Stimulated activated CD8-positive, alpha-beta memory T cell treated with anti-CD3 and anti-CD28 coated beads, Interleukin-12 subunit alpha, Interleukin-12 subunit beta, amount 100 ng/mL, for 4 hours (primary cell): Measurements from ENCODE around the gene NONO.
A peak's percentile ranks its signal among the peaks of the same experiment; 100 is the strongest.
"Not testable (repeated sequence)": the region's sequence is repeated elsewhere in the genome, so short reads cannot be mapped to it uniquely, and the experiment has no call there.

Experiments used
- DNase-seq: peaks from one replicate; pipeline ENCODE4 v3.0.0-alpha.2; 2020; ENCODE audit warnings: low read depth

The NONO gene

GRCh38 chrX:71283403-71284143, at the start of gene NONO:
NONO (plus strand) TSS chrX:71283635; CDS start chrX:71290638, 7,003 bp downstream.
- DNase-seq: peak; percentile 56

- DNase-seq: no peak
Measured at GRCh38 chrX:71235482-71235881, 48.0 kb upstream of the NONO start.

GRCh38 chrX:71236836-71237235, 46.6 kb upstream of the NONO start:
- no peak for DNase-seq

- no peak for DNase-seq
Measured at GRCh38 chrX:71239781-71240180, 43.7 kb upstream of the NONO start.

GRCh38 chrX:71241301-71241700, 42.1 kb upstream of the NONO start:
- no peak for DNase-seq

GRCh38 chrX:71244359-71245128, 38.9 kb upstream of the NONO start:
- no peak for DNase-seq

- no peak for DNase-seq
Measured at GRCh38 chrX:71245159-71245558, 38.3 kb upstream of the NONO start.

- DNase-seq: no peak
Measured at GRCh38 chrX:71250841-71251240, 32.6 kb upstream of the NONO start.

GRCh38 chrX:71251466-71251973, 31.9 kb upstream of the NONO start:
- no peak for DNase-seq

GRCh38 chrX:71252221-71252620, 31.2 kb upstream of the NONO start:
- DNase-seq: no peak

GRCh38 chrX:71253253-71254091, 30.0 kb upstream of the NONO start:
- no peak for DNase-seq

- peak; percentile 66 for DNase-seq
Measured at GRCh38 chrX:71254092-71254963, 29.1 kb upstream of the NONO start, which contains the start of gene ZMYM3. ZMYM3 (minus strand) TSS chrX:71254140; CDS start chrX:71253255, 885 bp downstream.

GRCh38 chrX:71256051-71256450, 27.4 kb upstream of the NONO start:
- no peak for DNase-seq

GRCh38 chrX:71256856-71257255, 26.6 kb upstream of the NONO start:
- DNase-seq: no peak

- not testable (repeated sequence) for DNase-seq
Measured at GRCh38 chrX:71268624-71269023, 14.8 kb upstream of the NONO start.

- no peak for DNase-seq
Measured at GRCh38 chrX:71269801-71270395, 13.5 kb upstream of the NONO start.

- DNase-seq: not testable (repeated sequence)
Measured at GRCh38 chrX:71272313-71272712, 11.1 kb upstream of the NONO start.

GRCh38 chrX:71281300-71281699, 2.1 kb upstream of the NONO start:
- DNase-seq: not testable (repeated sequence)

- DNase-seq: no peak
Measured at GRCh38 chrX:71282514-71283402, 677 bp upstream of the NONO start.

GRCh38 chrX:71285929-71286328, 2.5 kb downstream of the NONO start:
- DNase-seq: no peak
